OCI-LY1 (cell line): ENCODE data around the gene BMPER.

Experiments used
- CTCF ChIP-seq: fragments of 200-600 bp; sonication (generic), shearing (Covaris generic); IDR thresholded peaks from 2 replicates; pipeline ENCODE4 v1.5.1; 2017; ENCODE audit warnings: mild to moderate bottlenecking, antibody characterized with exemption, low read length, moderate library complexity, mixed read lengths
- EZH2 ChIP-seq: fragments of 200-600 bp; sonication (generic), shearing (Covaris generic); IDR thresholded peaks from 2 replicates; pipeline ENCODE4 v1.8.0; 2017; ENCODE audit warnings: borderline replicate concordance, mixed run types, mild to moderate bottlenecking, antibody characterized with exemption, low read length, moderate library complexity, mixed read lengths

- TF ChIP-seq CTCF (no peak), EZH2 (no peak)
These were observed 279.1 kb downstream of the BMPER start for GRCh38 chr7:34184466-34184865.
